ENCODE data around the gene TEX36.

The TEX36 gene

GRCh38 chr10:125698481-125698998, 15.6 kb upstream of the TEX36 start:
- TF ChIP-seq CTCF (IDR thresholded peaks at IDR 0.05): no peak

- TF ChIP-seq CTCF (IDR thresholded peaks at IDR 0.05): no peak
Measured at GRCh38 chr10:125694883-125695282, 11.9 kb upstream of the TEX36 start.

- no peak for TF ChIP-seq CTCF (IDR thresholded peaks at IDR 0.05)
Measured at GRCh38 chr10:125693524-125693847, 10.5 kb upstream of the TEX36 start.

GRCh38 chr10:125692601-125693523, 9.9 kb upstream of the TEX36 start:
- no peak for TF ChIP-seq CTCF (IDR thresholded peaks at IDR 0.05)

- no peak for TF ChIP-seq CTCF (IDR thresholded peaks at IDR 0.05)
Measured at GRCh38 chr10:125692196-125692595, 9.2 kb upstream of the TEX36 start.

- no peak for TF ChIP-seq CTCF (IDR thresholded peaks at IDR 0.05)
Measured at GRCh38 chr10:125691160-125691981, 8.4 kb upstream of the TEX36 start.

- no peak for TF ChIP-seq CTCF (IDR thresholded peaks at IDR 0.05)
Measured at GRCh38 chr10:125689955-125690569, 7.1 kb upstream of the TEX36 start.

All from LNCAP (cell line).